Fibroblast of skin of back (primary cell): ENCODE results near the gene GDI2.
"Not testable (repeated sequence)": the region's sequence is repeated elsewhere in the genome, so short reads cannot be mapped to it uniquely, and the experiment has no call there.

ENCODE experiments used
- DNase-seq: peaks from one replicate; pipeline ENCODE4 v3.0.0-alpha.2; 2013

Gene GDI2

DNA sequence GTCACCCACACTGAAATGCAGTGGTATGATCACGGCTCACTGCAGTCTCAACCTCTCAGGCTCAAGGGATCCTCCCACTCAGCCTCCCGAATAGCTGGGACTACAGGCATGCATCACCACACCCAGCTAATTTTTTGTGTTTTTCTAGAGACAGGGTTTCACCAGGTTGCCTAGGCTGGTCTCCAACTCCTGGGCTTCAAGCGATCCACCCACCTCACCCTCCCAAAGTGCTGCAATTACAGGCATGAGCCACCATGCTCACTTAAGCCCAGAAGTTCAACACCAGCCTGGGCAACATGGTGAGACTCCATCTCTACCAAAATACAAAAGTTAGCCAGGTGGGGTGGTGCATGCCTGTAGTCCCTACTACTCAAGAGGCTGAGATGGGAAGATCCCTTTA is 33.5 kb downstream of the GDI2 start:
- DNase-seq: no peak

DNA sequence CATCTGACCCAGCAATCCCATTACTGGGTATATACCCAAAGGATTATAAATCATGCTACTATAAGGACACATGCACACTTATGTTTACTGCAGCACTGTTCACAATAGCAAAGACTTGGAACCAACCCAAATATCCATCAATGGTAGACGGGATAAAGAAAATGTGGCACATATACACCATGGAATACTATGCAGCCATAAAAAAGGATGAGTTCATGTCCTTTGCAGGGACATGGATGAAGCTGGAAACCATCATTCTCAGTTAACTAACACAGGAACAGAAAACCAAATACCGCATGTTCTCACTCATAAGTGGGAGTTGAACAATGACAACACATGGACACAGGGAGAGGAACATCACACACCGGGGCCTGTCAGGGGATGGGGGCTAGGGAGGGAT is 35.5 kb downstream of the GDI2 start:
- DNase-seq: not testable (repeated sequence)

DNA sequence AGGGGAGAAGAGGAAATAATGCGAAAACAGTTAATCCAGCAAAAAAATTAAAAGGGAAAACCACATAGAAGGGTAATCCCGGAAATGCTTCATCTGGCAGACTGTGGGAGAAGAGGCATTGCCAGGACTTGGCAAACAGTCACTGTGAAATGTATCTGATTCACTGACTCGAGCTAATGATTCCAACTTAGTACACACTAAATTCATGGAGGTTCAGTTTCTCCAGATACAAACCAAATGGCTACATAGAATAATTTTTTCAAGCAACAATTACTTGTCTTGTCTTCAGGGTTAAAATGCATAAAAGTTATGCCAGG is 36.4 kb downstream of the GDI2 start:
- peak; percentile 61 for DNase-seq

DNA sequence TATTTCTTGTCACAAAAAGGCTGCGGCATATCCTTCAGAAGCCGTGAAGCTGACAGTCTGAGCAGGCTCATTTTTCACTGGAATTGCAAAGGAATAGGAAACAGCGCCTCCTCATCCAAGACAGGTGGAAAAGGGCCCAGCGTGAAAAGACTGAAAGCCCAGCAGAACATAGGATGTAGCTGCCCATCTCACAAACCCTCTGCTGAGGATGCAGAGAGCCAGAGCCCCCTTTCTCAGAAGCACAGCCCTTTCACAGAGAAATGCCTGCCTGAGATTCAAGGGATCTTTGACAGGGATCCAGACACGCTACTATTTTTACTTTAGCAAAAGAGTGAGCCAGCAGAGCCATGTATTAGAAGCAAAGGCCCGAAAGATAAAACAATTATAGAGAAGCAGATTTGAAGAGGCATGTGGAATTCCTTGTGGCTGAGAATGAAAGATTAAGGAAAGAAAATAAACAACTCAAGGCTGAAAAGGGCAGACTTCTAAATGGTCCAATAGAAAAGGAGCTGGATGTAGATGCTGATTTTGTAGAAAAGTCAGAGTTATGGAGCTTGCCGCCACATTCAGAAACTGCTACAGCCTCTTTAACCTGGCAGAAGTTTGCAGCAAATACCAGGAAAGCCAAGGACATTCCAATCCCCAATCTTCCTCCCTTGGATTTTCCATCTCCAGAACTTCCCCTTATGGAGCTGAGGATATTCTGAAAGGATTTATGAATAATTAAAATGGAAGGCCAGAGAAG is 36.9 kb downstream of the GDI2 start:
- DNase-seq: no peak

DNA sequence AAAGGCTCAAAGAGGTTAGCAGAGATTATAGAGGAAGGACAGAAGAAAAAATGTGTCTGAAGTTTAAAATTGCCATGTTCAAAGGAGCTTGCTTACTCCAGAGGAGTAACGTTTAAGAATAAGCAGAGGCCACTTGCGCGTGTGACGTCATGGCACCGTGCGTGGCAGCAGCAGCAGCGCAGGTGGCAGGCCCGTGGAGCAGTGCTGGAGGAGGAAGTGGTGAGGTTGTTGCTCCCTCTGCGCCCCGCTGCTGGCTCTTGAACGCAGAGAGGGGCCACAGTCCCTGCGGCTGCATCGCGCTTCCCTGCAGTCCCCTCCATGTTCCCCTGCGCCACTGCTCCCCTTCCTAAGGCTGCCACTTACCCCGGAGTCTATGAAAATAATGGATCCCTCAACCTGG is 37.5 kb downstream of the GDI2 start:
- no peak for DNase-seq

DNA sequence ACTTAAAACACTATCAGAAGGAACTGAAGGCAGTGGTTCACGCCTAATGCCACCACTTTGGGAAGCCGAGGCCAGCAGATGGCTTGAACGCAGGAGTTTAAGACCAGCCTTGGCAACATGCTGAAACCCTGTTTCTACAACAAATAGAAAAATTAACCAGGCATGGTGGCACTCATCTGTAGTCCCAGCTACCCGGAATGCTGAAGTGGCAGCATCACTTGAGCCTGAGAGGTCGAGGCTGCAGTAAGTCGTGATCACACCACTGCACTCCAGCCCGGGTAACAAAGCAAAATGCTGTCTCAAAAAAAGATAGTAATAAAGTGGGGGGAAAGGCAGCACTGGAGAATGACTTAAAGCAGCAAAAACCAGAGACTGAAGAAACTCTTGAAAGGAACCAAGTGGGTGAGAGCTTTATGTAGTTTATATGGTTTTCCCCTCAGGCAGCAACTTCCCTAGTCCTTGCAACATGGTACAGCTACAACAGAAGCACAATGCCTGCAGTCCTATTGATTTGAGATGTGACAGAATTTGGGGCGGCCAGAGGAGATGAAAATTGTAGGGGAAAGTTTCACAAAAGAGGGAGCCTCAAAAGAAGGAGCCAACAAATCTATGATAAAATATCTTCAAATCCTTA is 38.1 kb downstream of the GDI2 start:
- no peak for DNase-seq

DNA sequence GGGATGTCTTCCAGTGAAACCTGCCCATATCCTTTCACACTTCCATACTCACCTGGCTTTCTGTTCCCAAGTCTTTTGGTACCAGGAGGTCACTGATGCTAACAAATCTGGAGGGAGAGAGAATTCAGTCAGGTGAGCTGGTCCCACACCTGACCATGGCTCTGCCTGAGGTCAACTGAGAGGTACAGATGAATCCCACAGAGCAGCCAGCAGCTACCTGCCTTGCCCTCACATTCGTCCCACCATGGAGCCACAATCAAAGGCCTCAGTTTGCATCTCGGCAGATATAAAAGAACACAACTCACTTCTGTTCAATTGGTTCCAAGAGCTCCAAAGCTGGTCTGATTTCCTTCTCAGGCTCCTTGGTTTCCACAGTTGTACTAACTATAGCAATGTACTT is 47.0 kb downstream of the GDI2 start:
- DNase-seq: no peak

DNA sequence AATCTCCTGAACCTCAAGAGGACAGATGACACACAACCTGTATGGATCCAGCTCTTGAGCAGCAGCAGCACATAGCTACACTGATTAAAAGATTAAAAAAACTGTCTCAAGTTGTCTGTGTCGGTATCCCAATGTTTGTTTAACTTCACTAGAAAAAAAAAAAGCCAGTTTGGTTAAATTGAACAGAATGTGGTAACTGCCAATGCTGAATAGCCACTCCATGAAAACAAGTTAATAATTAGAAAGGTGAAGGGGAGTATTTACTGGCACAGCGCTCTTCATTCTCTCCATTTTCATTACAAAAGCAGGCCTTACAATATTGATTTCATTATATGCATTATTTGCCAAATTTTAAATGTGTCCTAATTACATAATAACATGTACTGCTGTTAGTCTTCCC is 47.6 kb downstream of the GDI2 start:
- DNase-seq: no peak

DNA sequence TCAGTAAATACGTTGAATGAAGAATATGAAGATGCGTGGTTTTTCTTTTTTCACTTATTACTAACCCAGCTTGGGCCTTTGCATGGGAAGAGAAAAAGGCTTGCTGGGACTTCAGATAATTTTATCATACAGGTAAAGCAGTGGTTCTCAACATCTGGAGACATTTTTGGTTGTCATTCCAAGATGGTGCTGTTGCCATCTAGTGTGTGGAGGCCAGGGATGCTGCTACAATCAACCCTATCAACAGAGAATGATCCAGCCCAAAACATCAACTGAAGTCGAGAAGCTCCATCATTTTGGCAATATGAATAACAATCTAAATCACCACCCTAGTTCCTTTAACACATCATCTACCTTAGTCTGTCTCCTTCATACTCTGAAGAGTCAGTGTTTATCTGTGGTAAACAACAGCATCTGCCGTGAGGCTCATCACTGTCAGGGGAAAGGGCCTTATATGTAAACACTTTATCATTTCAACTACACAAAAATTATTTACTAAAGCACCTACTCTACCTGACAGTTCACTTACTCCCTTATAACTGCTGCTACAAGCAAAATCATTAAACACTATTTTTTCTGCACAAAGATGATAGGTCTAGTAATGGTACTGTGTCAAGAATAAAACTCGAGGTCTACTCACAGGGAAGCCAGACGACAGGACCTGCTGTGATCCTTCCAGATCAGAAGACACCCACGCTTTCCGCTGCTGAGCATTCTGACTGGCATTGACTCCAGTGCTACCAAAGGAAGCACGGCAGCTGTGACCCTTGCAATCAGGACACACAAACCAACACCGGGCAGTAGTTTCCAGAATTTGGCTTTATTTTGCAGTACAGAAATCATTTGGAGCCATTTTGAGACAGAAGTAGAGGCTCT is 48.6 kb downstream of the GDI2 start:
- DNase-seq: no peak

DNA sequence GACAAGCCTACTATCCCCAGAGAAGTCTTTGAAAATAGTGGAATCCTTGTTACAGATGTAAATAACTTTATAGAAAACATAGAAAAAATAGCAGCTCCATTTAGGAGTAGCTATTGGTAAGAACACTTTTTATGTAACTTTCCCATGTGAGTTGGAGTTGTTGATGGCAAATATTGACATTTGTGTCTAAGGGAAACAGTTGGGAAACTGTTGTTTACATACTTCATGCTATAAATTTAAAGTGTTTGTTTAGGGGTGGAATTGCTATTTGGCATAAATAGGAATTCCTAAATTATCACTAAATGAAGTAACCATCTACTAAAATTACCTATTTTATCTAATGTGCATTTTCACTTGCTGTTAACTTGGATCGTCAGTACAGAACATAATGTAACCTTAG is 50.7 kb downstream of the GDI2 start:
- no peak for DNase-seq

DNA sequence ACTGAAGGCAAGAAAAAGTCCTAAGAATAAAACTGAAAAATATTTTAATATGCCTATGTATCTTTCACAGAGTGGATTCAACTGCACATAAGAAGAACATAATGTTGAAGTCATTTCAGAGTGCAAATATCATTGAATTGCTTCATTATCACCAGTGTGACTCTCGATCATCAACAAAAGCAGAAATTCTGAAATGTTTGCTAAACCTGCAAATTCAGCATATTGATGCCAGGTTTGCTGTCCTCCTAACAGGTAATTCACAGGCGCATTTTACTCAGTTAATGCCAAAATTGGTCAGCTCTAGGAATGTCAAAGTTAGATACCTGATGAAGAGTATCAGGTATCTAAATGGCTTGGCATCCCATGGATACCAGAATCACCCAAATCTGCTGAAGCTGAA is 52.0 kb downstream of the GDI2 start:
- no peak for DNase-seq

DNA sequence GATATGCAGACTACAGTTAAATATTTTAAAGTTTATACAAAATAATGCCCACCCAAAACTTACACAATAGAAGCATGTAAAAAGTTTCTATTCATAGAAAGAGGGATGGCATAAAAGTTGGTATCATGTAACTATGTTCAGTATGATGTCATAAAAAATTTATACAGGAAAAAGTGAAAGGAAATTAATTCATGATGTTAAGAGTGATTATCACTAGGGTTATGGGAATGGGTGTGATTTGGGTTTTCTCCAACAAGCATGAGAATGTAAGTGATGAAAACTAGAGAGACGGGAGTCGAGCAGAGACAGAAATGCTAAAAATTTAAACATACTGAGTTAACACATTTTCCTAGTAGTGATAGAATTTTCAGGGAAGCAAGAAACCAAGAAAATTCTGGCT is 52.7 kb downstream of the GDI2 start:
- no peak for DNase-seq

DNA sequence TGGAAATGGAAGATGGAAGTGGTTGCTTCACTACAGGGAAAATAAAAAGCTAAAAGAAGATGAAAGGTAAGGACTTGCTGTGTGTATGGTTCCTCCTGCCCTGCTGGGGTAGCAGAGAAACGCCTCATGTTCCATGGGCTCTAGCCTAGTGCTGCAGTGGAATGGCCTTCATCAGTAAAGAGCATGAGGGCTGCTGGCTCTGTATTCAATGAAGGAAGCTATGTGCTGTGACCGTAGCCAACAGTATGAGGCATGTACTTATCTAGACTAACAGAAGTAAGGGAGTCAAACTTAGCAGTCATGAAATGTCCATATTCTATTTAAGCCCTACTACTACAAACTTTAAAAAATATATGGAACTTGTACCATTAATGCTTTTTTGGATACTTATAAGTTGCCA is 54.3 kb downstream of the GDI2 start:
- no peak for DNase-seq

DNA sequence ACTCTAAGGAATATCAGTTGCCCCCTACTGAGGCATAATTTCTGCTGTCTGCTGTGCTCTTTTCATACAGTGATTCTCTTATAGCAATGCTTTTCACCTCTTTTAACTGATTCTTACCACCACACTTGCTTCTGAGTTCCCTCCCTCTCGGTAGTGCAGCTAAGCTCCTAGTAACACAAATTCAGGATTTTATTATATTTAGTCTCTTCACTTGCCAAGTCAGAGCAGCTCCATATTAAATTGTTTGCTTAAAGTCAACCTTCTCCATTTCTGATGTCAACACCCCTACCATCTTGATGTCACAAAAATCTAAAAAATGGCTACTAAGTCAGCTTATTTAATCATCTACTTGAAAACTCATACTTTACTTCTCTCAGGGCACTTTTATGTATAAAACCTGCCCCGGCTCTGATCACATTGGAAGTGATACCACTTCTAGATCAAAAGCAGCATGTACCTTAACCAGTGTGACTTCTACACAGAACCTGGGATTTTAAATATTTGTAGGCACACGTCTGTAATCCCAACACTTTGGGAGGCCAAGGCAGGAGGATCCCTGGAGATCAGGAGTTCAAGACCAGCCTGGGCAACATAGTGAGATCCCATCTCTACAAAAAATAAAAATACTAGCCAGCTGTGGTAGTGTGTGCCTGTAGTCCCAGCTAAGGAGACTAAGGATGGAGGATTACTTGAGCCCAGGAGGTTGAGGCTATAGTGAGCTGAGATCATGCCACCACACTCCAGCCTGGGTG is 55.3 kb downstream of the GDI2 start:
- no peak for DNase-seq

DNA sequence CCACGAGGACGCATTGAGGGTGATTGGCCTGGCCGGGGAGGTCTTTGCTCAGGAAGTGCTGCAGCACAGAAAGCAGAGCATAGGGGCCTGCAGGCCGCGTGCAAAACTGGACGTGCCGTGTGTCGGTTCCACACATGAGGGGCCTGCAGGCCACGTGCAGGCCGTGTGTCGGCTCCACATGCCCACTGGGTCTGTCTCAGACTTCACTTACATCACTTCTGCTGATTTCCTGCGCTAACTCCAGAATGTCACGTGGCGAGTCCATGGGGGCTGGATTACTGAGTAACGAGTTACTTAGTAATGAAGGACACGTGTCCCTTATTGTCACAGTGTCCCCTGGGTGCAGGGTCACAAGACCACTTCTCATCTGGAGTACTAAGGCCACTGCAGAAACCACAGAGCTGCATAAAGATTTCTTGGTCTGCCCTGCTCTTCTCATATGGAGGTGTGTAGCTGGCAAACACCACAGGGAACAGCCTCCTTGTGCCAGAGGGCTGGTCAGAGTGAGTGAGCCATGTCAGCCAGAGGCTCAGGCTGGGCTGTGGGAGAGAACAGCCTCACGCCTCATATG is 60.8 kb downstream of the GDI2 start:
- peak; percentile 68 for DNase-seq

DNA sequence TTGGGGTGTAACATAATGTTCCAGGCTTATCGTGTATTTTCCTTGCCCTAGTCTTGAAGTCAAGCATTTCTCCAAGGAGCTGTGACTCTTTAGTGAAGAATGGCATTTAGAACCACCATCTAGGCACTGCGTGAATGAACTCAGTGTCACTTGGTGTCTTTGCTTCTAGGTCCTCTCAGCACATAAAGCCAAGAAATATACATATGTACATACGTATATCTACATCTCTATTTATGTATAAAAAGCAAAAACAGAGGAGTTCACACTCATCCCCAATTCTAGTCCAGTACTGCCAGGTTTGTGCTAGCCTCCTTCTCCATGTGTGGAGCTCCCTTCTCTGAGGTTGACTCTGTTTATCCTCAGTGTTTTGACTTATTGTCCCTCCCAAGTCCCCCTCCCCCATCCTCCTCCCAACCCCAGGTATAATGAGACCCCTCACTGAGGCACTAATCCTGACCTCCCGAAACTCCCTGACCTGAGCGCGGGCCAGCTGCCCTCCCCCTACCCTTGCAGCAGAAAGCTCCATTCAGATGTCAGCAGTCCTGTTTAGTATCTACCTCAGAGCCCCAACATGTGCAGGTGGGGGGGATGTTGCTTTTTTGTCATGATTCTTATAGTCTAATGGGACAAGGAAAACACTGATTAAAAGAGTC is 61.5 kb downstream of the GDI2 start:
- peak; percentile 8 for DNase-seq

DNA sequence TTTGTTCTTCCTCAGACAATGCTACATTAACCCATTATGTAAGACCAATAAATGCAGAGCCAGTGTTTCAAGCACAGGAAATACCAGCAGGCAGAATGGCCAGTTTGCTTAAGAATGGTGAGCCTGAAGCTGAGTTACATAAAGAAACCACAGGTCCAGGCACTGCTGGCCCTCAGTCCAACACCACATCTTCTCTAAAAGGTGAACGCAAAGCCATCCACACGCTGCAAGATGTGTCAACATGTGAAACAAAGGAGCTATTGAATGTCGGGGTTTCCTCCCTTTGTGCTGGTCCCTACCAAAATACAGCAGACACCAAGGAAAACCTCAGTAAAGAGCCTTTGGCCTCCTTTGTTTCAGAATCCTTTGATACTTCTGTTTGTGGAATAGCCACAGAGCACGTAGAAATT is 64.8 kb downstream of the GDI2 start:
- DNase-seq: no peak

DNA sequence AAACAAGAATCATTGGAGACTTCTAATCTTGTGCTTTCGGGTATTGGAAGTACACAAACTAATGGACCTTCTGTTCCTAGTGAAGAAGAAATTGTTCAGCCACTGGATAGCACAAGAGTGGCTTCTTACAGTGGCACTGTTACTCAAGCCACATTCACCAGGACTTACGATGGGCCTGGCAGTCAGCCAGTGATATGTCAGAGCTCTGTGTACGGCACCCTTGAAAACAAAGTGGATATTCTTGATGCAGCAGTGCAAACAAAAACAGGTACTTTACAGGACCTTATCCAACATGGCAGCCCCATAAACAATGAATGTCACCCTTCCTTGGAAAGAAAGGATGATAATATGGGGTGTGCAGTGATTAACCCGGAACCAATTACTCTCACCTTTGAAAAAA is 67.0 kb downstream of the GDI2 start:
- no peak for DNase-seq

DNA sequence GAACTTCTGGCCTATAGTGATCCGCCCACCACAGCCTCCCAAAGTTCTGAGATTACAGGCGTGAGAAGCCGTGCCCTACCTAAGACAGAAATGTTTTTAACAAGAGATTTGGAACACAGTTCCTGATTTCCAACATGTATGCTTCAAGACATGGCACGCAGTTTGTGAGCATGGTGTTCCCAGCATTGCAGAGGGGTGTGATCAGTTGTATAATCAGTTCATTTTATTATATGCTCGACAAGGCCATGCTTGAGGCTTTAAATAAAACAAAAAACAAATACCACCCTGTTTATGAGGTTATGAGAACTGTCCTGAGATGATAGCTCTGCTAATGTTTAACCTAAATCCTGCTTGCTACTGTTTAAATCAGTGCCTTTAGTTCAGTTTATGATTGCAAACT is 68.4 kb downstream of the GDI2 start:
- DNase-seq: no peak

DNA sequence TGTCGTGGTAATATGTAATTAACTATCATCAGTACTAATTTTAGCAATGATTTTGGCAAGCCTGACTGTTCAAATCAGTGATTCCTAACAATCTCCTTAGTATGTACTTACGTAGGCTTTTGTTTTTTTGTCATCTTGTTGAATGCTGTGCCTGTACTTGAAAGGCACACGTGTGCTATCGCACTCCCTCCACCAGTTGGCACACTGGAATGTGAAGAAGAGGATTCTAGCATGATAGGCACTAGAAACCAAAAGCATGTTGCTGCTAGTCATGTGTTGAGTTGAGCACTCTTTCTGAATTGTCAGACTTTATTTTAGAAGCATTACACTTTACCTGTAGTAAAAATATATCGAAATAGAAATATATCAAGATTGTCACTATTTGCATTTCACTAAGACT is 69.5 kb downstream of the GDI2 start:
- no peak for DNase-seq

DNA sequence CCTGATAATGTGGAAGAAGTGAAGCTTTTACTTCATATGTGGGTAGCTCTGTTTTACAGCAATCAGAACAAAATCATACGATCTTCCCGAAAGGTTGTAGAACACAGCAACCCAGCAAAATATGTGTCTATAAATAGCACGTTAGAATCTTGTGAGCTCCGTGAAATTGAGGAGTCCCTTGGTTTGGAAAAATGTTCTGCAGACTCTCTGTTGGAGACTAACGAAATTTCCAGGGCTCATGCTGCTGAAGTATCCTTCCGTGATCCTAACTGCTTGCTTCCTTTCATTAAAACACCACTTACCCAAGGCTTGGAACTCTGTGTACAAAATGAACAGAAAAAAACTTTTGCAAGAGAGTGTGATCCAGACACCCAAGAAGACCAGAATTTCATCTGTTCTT is 71.1 kb downstream of the GDI2 start:
- no peak for DNase-seq

DNA sequence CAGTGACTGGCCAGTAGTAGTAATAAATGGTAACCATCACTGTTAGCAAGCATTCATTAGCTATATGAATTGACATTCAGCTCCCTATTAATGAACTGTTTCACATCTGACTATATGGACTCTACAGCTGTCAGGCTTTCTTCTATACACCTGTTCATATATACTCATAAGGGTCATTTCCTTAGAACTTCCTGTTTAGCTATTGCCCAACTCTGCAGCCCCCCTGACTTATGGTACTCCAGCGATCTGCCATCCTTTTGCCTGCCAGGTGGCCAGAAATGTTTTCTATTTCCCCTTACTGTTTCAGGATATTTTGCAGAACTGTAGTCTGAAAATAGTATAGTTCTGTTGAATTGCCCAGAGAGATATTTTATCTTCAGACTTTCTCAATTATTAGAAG is 72.0 kb downstream of the GDI2 start:
- no peak for DNase-seq
